GM18870 (cell line): ENCODE data around the gene NHEJ1.

Source experiments
- ATAC-seq: cut with Tn5 transposase; IDR thresholded peaks from one replicate; pipeline ENCODE4 v1.9.1; 2021; ENCODE audit warnings: moderate library complexity; ENCODE audit not compliant: unreplicated experiment

NHEJ1 gene

GRCh38 chr2:219124381-219125110 is 36.1 kb downstream of the NHEJ1 start:
- ATAC-seq: no peak

GRCh38 chr2:219123356-219124135 is 37.1 kb downstream of the NHEJ1 start:
- no peak for ATAC-seq

GRCh38 chr2:219122202-219122980 is 38.2 kb downstream of the NHEJ1 start:
- no peak for ATAC-seq

GRCh38 chr2:219120082-219120481 is 40.5 kb downstream of the NHEJ1 start:
- ATAC-seq: no peak

- ATAC-seq: no peak
Measured at GRCh38 chr2:219119422-219120043, 41.1 kb downstream of the NHEJ1 start.

GRCh38 chr2:219118504-219118903 is 42.1 kb downstream of the NHEJ1 start:
- ATAC-seq: no peak

- ATAC-seq: no peak
Measured at GRCh38 chr2:219116776-219117646, 43.6 kb downstream of the NHEJ1 start.

GRCh38 chr2:219112651-219113338 is 47.8 kb downstream of the NHEJ1 start:
- no peak for ATAC-seq

GRCh38 chr2:219112062-219112406 is 48.6 kb downstream of the NHEJ1 start:
- no peak for ATAC-seq

- no peak for ATAC-seq
Measured at GRCh38 chr2:219111375-219112061, 49.1 kb downstream of the NHEJ1 start.

GRCh38 chr2:219109471-219109870 is 51.1 kb downstream of the NHEJ1 start:
- ATAC-seq: no peak

- no peak for ATAC-seq
Measured at GRCh38 chr2:219107758-219108157, 52.9 kb downstream of the NHEJ1 start.

- no peak for ATAC-seq
Measured at GRCh38 chr2:219106251-219106650, 54.4 kb downstream of the NHEJ1 start.

- ATAC-seq: no peak
Measured at GRCh38 chr2:219104107-219105035, 56.2 kb downstream of the NHEJ1 start.

GRCh38 chr2:219099329-219099728 is 61.3 kb downstream of the NHEJ1 start:
- ATAC-seq: no peak

- no peak for ATAC-seq
Measured at GRCh38 chr2:219095406-219095935, 65.1 kb downstream of the NHEJ1 start.

- ATAC-seq: no peak
Measured at GRCh38 chr2:219094171-219094570, 66.4 kb downstream of the NHEJ1 start.
